HG03521 (cell line): ENCODE results near the gene PIERCE2.
"Not testable (repeated sequence)": the region's sequence is repeated elsewhere in the genome, so short reads cannot be mapped to it uniquely, and the experiment has no call there.

ENCODE experiments used
- ATAC-seq: cut with Tn5 transposase; IDR thresholded peaks from one replicate; pipeline ENCODE4 v1.9.1; 2021; ENCODE audit warnings: mild to moderate bottlenecking, moderate library complexity; ENCODE audit not compliant: unreplicated experiment

Gene PIERCE2

DNA sequence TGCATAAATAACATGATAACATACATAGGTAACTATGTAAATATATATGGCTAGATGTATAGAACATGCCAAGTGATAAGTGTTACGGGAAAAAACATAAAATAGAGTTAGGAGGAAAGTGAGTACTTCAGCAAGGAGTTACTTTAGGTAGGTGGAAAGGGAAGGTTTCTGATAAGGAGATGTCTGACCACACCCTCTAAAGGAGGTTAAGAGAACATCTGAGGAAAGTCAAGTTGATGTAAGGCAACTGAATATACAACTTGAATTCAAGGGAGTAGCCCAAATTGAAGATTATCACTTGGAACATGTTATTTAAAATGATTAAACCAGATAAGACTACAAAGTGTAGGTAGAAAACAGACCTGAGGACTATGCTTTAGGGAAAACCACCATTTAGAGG, 13.8 kb downstream of the PIERCE2 start:
- no peak for ATAC-seq

DNA sequence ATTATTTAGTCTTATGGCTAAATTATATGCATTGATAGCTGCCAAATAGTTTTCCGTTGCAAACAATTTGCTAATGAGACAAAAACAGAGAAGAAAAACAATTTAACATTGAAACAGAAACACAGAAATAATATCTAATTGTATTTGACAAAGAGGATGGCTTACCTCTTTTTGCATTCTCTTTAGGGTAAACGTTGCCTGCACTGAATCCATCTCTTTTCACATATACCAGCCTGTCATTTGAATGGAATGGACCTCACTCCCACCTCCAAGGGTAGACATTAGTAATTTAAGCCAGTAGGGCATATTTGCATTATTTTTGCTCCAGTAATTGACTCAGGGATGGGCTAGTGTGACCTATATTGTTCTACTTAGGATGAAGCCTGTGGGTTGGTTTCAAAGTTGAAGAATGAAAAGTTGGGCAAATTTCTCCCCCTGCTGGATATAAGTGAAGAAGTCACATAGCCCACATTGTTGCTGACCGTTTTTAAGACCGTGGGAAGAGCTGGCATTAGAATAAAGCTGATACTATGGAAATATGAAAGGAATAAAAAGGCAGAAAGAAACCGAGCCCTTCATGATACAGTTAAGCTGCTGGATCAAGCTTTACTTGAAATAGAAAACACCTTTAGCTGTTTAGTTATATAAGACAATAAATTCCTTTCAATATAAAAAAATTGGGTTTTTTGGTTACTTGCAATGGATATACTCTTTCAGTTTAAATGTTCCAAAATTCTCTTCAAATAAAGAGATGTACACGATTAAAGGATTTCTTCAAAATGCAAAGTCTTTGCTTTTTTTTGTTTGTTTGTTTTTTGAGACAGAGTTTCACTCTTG, 26.9 kb downstream of the PIERCE2 start:
- ATAC-seq = no peak

DNA sequence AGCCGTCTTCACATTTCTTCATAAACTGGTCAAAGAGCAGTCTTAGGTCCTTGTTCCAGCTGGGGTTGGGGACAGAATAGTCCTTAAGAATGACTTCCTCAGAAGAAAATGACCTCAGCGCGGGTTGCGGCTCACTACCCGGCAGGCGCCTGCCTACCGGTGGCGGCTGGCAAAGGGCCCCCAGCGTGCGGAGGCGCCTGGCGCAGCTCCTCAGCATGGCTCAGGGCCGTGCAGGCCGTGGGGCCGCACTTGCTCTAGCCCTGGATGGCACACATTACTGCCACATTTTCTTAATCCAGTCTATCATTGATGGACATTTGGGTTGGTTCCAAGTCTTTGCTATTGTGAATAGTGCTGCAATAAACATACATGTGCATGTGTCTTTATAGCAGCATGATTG, 34.8 kb downstream of the PIERCE2 start:
- ATAC-seq = not testable (repeated sequence)

DNA sequence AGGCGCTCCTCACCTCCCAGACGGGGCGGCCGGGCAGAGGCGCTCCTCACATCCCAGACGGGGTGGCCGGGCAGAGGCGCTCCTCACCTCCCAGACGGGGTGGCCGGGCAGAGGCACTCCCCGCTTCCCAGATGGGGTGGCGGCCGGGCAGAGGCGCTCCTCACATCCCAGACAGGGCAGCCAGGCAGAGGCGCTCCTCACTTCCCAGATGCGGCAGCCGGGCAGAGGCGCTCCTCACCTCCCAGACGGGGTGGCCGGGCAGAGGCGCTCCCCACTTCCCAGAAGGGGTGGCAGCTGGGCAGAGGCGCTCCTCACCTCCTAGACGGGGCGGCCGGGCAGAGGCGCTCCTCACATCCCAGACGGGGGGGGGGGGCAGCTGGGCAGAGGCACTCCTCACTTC, 37.6 kb downstream of the PIERCE2 start:
- ATAC-seq = not testable (repeated sequence)

DNA sequence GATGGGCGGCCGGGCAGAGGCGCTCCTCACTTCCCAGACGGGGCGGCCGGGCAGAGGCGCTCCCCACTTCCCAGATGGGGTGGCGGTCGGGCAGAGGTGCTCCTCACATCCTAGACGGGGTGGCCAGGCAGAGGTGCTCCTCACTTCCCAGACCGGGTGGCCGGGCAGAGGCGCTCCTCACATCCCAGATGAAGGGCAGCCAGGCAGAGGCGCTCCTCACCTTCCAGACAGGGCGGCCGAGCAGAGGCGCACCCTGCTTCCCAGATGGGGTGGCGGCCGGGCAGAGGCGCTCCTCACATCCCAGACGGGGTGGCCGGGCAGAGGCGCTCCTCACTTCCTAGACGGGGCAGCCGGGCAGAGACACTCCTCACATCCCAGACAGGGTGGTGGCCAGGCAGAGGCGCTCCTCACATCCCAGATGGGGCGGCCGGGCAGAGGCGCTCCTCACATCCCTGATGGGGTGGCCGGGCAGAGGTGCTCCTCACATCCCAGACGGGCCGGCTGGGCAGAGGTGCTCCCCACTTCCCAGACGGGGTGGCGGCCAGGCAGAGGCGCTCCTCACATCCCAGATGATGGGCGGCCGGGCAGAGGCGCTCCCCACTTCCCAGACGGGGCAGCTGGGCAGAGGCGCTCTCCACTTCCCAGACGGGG, 38.2 kb downstream of the PIERCE2 start:
- not testable (repeated sequence) for ATAC-seq

DNA sequence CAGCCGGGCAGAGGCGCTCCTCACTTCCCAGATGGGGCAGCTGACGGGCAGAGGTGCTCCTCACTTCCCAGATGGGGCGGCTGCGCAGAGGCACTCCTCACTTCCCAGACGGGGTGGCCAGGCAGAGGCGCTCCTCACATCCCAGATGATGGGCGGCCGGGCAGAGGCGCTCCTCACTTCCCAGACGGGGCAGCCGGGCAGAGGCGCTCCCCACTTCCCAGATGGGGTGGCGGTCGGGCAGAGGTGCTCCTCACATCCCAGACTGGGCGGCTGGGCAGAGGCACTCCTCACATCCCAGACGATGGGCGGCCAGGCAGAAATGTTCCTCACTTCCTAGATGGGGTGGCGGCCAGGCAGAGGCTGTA, 38.7 kb downstream of the PIERCE2 start:
- ATAC-seq = not testable (repeated sequence)

DNA sequence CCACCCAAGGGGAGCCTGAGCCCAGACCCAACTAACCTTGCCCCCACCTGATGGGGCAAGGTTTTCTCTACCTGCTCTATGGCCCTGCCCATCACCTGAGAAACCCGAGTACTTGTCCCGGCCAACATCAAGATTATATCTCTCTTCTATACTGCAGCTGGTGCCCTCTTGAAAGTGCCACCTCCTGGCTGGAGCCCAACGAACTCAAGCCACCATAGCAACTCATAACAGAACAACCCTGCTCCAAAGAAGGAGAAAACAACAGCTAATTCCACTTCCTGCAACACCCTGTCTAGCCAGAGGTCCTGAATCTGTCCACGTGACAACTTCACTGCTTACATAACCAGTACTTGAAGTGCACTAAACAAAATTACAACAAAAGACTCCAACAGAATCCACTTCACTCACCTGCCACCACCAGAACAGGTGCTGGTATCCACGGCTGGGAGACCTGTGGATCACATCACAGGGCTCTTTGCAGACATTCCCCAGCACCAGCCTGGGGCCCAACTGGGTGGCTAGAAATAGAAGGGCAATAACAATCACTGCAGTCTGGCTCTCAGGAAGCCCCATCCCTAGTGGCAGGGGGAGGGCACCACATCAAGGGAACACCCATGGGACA, 49.2 kb downstream of the PIERCE2 start:
- no peak for ATAC-seq

DNA sequence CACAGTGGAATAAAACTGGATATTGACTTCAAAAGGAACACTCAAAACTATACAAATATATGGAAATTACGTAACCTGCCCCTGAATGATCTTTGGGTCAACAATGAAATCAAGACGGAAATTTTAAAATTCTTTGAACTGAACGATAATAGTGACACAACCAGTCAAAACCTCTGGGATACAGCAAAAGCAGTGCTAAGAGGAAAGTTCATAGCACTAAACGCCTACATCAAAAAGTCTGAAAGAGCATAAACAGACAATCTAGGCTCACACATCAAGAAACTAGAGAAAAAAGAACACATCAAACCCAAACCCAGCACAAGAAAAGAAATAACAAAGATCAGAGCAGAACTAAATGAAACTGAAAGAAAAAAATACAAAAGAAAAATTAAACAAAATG, 53.2 kb downstream of the PIERCE2 start:
- no peak for ATAC-seq

DNA sequence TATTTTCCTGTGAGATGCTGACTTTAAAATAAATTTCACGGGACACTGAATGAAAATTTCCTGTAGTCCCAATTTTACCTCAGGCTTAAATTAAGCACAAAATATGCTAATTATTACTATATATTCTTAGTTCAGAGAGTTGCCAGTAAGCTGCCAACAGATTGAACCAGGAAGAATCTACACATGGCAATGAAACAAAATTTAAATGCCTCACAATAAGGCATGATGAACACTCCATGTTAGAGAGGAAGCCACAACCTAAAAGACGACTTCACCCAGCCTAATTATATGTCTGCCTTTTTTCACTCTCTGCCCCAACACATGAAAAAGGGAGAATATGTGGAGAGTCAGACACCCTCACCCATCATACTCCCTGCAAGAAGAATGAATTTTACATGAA, 60.0 kb downstream of the PIERCE2 start:
- ATAC-seq = no peak
